ENCODE measurements around the gene SASH1.

Gene SASH1

DNA sequence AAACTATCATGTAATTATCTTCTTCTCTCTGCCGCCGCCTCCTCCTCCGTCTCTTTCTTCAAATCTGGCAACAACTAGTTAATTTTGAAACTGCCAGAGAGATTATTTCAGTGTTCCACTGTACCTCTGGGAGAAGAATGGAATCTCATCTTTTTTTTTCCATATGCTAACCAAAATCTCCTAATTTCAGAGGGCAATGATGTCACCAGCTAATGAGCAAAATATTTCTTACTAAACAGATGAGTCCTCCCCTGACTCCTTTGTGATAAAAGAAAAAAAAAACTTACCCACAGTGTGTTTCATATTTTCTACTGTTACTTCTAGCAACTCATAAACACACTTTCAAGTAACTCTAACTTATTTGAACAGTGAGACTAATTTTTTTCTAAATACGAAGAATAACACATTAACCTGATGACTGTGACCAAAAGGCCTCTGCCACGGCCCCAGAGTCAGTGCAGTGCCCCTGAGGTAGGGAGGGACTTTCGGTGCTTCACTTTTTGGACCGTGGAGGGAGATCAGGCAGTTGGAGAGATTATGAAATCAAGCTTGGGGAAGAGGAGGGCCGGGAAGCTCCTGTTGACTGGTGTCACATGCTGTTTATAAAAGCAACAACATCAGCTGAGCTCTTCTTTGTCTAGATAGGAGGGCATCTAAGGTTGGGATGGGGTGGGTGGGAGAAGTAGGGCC lies 159.6 kb downstream of the SASH1 start:
- DNase-seq, result no peak

DNA sequence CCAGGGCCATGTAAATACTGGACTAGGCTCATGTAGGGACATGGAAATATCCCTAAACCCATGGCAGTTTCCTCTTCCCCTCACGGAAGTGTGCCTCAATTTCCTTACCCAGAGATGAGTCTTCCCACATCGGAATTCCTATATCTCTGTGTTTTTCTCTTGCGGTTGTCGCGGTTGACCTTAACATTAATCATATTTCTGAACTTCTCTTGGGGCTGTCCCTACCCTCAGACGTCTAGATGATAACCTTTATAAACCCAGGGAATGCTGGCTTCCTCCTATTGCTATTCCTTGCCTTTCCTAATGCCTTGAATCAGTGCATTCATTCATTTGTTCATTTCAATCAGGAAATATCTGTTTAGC lies 160.1 kb downstream of the SASH1 start:
- no peak for DNase-seq

DNA sequence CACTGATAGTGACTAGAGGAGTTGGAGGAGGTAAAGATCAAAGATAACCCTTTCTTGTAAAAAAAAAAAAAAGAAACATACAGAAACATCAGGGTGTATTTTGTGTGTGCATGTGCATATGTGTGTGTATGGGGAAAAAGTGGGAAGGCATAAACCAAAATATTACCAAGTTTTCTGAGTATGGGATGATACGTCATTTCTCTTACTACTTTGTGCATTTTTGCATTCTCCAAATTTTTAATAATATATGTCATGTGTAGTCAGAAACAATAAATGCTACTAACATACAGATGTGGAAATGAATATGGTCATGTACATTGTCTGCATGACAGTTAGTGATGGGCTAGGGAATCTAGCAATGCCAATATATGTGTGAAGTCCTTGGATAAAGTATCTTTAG lies 161.1 kb downstream of the SASH1 start:
- no peak for DNase-seq

DNA sequence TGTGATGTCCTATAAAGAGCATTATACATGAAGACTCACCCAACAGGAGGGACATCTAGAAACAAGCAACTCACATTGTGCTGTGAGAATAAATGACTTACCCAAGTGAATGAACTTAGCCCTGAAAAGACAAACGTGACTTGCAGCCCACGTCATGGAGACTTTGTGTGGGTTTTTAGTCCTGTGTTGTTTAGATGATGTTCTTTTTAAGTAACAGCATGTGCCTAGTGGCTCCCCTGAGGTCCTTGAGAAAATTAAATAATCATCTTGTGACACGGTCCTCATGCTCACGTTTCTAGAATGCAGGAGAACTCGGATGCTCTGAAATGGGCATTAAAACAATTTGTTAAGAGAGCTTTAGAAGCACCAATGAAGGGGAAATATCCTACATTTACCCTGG lies 165.1 kb downstream of the SASH1 start:
- DNase-seq, result no peak

DNA sequence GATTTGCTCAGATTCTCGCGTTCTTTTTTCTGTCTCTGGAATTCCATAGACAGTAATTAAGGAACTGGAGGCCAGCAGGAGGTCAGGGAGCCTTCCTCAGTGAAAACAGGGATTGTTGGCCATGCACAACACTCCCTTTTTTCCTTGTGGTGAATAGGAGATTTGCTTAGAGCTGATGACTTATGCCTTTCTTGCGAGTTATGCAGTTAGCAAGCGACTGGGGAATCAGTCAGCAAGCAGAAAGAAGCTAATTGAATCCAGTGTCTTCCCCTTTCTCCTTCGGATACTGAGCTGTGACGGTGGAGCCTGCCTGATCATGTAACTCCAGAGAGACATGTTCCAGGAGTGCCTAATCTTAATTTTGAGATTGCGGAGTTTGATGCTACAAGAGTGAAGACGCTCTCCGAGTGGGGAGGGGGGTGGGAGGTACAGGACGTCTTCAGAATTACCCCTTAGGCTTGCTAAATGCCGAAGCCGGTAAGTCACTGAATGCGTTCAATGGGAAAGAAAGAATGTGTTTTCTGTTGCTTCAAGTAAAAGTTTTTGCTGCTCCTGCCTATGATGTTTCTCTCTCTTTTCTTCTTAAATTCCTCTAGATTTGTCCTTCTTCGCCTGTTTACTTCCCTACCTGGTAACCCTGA lies 165.9 kb downstream of the SASH1 start:
- no peak for DNase-seq

DNA sequence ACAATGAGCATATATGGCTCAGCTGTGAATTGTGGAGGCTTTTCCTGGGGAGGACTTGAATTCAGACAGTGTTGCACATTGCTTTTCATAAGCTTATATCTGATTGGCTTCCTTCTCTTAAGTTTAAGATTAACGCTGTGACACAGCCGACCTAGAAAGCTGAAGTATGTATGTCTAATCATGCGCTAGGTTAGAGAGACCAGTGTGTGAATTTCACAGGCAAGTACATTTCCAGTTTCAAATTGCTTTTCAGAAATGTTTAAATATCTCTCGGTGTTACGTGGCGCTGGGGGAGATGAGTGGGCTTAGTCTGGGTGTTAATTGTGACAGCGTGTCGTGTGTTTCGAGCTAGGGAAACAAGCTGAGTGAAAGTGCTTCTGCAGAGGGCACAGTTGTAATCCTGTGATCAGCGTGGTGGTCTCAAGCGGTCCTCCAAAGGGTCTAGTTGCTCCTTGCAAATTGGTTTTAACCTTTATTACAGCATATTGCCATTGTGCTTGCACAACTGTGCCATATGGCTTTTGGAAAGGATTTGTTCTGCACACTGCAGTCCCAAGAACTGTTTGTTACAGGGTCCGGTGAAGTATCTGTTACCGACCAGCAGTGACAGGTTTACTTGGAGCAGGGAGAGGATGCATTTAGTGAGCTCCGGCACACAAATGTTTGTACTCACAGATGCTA lies 166.6 kb downstream of the SASH1 start:
- DNase-seq, result no peak

DNA sequence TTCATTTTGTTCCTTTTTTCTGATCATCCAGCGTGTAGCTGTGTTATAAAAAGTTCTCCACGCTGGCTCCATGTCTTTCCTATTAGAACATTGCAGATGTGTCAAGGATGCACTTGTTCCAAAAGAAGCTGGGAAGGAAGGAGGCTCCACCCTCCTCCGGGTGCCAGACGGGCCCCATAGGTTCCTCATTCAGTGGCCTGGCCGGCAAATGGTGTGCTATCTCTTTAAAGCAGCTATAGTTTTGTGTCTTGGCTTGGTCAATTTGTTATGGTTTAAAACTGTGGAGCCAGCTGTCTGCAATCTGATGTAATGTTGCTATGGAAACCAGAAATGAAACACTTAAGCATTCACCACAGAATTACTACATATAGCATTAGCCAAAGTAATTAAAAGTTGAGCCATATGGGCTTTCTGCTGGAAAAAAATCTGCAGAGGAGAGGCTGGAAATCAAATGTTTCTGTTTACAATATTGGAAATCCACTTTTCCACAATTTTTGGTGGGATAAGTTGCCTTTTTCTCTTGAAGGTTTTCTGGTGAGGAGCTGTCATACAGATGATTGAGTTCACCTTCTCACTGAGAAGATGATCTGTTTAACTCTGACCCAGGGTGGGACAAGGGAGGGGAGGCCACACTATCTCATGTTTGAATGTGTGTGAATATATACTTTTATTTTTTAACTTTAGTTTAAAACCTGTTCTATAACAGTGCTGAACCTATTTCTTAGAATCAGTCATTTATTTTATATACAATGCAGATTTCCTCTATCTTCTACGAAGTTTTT lies 167.4 kb downstream of the SASH1 start:
- DNase-seq, result no peak

DNA sequence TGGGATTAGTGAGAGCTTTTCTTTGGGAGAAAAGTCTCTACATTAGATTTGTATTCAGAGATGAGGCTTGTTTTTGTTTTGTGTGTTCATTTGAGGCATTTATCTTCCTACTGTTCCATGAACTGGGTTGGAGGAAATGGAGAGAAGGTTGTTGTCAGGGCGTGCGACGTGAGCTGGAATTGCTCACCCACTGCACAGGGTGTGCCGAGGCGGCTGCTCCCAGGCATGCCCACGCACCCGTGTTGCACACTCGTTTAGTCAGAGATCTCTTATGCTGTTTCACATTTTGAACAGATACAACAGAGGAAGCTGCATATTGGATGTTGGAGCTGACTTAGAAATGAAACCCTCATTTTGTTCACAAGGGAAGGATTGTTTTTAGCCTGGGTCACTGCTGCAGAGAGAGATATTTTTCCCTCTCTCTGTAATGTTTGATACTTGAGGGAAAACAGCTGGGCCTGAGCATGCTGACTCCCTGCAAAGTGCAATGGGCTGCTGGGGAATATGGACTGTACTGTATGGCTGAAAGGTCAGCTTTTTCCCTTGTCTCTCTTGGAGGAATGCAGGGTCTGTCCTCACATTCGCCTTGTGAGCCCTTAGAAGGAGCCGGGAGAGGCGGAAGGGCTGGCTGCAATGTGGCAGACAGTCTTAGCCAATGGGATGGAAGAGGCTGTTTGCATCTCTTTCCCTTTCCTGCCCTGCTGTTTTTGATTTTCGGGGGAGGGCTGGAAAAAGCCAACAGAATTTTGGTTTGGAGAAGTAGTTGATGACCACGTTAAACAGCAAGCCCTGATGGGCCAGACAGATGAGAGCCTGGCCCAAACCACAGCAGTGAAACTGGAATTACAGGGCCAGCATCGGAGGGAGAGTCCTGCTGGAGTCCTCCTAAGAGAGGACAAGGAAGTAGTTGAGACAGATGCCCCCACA lies 170.8 kb downstream of the SASH1 start:
- DNase-seq, result no peak

DNA sequence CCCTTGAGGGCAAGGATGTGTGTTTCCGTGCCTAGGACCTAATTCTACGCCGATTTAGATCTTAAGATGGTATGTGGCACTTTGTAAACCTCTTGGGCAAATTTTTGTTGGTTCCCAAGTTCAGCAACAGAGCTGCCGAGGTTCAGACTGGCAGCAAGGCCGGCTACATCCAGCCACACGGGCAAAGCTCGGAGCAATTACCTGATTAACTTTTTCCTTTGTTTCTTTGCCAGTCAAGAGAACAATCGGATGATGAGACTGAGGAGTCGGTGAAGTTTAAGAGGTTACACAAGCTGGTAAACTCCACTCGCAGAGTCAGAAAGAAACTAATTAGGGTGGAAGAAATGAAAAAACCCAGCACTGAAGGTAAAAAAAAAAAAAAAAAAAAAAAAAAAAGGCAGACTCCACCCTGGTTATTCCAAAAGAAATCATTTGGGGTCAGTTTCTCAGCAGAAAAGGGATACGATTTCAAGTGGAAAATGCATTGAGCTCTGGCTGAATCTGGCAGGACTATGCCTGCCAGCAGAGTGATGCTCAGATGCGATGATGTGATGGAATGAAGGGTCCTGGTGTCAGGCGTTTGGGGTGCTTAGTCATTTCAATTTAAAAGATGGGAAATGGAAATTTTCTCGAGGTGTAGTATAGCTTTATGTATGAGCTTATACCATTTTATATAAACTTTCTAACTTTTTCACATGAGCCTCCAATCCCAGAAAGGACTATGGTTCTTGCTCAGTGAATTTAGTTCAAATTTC lies 171.6 kb downstream of the SASH1 start:
- no peak for DNase-seq

DNA sequence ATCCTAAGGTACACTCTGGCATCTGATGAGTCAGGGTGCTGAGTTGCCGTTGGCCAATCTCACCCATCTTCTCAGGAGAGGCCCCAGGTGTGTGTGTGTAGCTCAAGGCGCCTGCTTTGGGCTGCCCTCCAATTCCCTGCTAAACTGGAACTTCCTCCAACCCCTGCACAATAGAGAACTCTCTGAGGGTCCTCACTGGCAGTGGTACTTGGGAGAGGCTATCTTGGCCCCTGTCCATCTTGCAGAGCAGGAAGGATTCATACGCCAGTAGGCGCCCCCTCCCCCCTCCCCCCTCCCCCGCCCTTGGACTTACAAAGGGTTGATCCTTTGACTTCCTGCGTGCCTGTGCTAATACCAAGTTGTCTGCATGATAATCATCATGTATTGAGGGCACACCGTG lies 173.6 kb downstream of the SASH1 start:
- DNase-seq, result no peak

DNA sequence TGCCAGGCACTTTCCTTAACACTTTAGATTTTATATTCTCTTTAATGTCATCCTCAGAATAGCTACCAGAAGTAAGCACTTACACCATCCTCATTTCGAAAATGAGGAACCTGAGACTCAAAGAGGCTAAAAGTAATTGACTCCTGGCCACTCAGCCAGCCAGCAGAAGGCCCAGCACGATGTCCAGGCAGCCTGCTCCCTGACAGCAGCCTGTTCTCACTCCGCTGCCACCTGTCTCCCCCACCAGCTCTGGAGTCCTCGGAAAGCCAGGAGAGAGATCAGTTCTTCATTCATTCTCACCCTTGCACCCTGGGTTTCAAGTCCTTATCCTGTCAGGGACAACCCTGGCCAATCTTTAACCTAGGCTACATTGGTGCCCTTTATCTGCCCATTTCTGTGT lies 174.0 kb downstream of the SASH1 start:
- no peak for DNase-seq

DNA sequence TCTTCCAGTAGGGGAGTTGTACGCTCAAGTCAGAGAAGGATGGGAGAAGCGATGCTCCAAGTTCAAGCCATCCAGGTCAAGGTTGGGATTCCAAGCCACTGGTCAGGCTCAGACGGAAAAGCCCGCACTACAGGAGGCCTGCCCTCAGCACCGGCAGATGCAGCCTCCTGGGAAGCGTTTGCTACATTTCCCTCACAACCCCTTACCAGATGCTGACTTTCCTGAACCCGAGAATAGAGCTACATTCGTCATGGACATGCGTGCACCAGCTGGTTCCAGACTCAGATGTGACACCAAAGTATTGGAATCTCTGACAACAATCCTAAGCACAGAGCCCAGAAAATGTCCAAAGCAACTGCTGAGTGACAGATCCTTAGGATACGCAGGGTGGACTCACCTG lies 174.8 kb downstream of the SASH1 start:
- DNase-seq, result no peak

DNA sequence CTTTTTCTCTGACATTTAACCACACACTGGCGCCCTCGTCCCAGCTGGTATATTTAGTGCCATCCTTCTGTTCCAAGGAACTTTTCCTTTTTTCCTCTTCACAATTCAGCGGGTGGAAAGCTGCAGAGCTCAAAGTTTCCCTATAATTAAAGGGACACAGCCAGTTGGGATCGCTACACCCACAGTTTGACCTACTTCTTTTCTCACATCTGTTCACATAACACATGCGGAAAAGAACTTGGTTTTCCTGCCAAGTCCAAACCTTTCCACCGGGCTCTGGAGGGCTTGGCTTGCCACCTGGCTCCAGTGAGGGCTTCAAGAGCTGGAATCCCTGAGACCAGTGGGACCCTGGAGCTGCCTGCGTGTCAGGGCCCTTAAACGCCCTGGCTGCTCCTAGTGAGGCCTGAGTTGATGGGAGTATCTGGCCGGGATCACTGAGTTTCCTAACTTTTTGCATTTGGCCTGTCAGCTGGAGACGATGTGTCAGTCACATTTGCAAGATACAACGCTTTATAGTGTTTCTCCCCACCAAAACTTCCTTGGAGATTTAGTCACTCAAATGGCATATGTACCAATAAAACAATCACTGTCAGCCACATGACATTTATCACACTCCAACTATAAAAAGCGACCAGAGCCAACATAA lies 176.0 kb downstream of the SASH1 start:
- no peak for DNase-seq

DNA sequence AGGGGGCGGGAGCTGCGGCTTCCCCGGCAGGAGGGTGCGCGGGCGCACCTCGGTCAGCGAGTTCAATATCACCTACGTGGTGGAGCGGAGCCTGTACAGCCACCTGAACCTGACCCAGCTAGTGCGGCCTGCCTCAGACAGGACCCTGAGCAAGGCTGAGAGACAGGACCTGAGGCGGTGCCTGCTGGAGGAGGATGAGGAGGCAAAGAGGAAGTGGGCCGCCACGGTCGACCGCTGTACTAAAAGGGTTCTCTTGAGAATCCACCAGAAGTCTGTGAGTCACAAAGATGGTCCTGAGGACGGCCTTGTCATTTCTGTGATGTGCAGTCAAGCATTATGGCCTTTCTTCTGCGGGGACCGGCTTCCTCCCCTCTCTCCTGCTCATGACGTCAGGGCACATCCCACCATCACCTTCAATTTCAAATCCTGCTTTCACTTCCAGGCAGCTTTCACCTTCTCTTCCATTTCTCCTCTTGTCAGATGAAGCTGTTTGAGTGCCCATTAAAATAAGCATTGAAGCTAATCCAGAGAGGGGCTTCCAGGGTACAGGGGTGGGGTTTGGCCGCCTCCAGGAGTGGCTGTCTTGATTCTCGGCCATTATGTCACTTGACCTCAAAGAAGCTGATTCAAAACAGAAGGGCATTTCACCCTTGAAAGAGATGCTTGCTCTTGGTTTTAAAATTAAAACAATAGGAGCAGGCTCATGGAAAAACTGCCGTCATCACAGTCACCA lies 177.6 kb downstream of the SASH1 start:
- DNase-seq, result no peak

DNA sequence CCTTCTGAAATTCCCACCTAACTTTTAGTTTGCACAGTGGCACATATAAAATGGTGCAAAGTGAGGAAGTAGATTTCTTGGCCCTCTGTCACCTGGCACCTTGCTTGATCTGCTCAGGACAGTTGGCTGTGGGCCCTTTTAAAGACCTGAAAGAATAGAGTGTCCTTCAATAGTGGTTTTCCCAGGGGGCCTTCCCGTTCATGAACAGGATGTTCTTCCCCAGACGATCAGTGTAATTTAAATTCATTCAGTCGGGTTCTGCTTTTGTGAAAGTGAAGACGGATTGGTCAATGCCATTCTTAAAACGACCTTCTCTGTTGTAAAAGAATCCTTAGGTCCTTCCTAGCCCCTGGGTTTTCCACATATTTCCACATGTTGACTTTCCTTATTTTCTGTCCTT lies 178.5 kb downstream of the SASH1 start:
- DNase-seq, result no peak

DNA sequence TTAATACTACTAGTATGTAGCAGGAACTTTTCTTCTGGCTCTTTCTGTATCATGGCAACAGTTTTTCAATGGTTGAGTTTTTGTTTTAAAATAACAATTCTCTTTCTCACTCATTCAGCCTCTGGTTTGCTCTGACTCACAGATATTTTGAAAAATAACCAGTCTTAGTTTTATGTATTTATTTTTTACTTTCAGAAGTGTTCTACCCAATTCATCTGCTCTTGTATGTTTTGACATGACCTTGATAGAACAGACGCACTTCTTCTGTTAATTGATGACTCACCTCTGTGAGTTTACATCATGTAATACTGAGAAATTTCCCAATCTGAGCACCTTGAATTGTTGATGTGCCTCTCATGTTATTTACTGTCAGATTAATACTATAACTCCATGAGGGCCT lies 178.9 kb downstream of the SASH1 start:
- no peak for DNase-seq

DNA sequence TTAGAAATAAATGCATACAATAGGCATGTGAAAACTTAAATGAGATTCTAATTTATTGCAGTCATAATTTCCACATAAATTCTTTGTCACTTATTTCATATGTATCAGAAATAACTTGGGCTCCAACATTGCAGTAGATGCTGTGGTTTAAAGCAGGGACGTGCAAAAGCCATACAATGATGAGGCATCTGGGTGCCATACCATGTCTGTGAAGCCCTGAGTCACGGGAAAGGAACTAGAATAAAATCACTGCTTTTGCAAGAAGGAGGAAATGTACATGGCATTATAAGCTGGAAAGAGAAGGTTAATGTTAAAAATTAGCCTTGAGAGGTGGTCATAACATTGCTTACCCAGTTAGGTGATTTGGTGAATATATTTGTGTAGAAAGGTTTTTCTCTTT lies 180.4 kb downstream of the SASH1 start:
- DNase-seq, result no peak

DNA sequence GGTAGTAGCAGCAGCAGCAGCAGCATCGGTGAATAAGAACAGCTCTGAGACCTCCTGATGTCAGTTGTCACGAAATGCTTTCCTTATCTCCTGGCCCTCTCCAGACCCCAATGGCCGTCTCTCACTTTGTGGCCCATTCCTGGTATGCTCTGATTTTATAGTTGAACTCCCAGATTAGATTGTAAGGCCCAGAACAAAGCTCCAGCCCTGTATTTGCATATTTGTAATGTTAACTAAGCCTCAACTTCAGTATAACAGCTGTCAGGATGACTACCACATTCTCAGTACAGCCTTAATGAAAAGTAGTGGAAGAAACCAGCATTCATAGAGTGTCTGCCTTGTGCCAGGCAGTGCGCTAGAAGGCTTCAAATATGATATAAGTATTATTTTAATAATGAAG lies 180.9 kb downstream of the SASH1 start:
- DNase-seq, result no peak

DNA sequence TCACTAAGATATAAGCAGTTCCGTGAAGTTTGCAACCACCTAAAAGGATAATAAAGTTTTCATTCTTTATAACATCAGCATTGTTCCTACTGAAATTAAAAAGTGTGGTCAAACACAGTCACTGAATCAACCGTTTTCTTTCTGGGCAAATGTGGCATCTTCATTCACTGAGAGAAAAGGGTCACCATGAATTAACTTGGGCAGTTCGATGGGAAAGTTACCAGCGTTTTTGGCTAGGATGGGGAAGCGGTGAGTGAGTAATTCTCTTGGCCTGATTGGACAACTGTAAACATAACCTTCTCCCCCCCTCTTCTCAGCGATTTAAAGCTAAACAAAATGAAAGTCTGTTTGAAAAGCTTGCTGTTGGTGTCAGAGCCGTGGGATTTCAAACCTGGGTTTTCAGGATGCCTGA lies 181.8 kb downstream of the SASH1 start:
- DNase-seq, result no peak

DNA sequence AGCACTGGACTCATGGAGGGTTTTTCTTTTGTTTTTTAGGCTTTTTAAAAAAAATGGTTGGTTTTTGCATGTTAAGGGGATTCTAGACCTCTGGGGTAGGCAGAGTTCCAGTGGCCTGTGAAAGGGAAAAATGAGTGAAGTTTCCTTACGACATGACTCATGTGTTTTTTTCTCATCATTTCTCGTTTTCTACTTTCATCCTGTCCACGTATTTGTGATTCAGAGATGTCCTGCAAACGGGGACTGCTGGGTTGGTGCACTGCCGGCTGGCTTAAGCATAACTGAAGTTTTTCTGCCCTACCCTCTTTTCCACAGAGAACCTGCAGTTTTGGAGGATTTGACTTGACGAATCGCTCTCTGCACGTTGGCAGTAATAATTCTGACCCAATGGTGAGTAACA lies 182.3 kb downstream of the SASH1 start:
- DNase-seq, result no peak

DNA sequence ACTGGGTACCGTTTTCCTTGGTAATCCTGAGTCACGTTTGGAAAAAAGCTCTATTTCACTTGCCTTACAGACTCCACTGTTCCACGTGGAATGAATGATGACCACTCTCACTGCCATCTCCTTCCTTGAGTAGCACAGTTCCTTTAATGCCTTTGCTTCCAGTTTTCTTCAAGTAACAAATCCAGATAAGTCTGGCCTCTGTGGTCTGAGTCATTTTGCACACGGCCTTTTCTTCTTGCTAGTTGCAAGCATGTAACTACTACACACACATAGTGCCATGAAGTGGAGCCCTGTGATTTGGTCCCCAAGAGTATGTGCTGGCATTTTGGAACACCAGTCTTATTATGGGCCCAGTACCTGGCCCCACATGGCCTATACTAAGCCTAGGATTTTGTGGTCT lies 182.8 kb downstream of the SASH1 start:
- DNase-seq, result no peak
